SHP77 (cell line): ENCODE measurements around the gene GPATCH3.
A peak's percentile ranks its signal among the peaks of the same experiment; 100 is the strongest.
"Not testable (repeated sequence)": the region's sequence is repeated elsewhere in the genome, so short reads cannot be mapped to it uniquely, and the experiment has no call there.

Experiments
- DNase-seq, 2 experiments: peaks; one replicate each; lab custom pipeline; 2025; lab: John Stamatoyannopoulos, UW

The GPATCH3 gene

DNA sequence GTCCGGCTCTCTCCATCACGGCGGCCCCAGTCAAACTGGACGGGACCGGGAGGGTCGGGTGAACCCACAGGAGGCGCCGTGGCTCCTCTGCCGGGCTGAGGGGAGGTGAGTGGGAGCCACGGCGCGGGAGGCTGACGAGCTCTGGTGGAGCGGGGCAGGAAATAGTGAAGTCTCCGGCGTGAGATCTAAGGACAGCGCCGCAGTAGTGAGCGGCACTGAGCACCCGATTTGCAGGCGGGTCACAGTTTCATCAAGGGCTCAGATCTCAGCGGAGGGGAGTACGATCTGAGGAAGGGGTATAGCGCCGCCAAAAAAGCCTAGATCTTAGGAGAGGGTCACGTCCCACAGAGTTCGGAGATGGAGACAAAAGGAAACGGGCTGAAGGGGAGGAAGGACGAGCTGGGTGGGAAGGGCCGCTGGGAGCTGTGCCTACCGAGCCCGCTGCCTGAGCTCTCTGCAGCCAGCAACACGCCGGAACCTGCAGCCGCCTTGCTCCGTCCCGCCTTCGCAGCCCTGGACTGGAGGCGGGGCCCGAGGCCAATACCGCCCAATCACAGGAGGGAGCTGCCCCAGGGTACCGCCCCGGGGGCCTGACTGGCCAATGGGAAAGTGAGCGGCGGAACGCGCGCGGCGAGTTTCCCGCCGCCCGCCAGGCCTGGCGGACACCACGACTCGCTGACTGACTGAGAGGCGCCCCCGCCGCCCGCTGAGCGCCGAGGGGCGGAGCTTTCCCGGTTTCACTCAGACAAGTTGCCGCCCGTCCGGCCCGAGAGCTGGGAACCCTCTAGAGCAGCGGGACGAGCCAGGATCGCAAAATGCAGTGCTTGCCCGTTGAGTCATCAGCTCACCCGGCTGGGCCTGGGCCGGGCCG lies 35.4 kb downstream of the GPATCH3 start:
- DNase-seq, result peak; percentile 93

DNA sequence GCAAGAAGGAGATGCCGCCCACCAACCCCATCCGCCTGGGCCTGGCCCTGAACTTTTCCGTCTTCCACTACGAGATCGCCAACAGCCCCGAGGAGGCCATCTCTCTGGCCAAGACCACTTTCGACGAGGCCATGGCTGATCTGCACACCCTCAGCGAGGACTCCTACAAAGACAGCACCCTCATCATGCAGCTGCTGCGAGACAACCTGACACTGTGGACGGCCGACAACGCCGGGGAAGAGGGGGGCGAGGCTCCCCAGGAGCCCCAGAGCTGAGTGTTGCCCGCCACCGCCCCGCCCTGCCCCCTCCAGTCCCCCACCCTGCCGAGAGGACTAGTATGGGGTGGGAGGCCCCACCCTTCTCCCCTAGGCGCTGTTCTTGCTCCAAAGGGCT lies 36.6 kb downstream of the GPATCH3 start:
- no peak for DNase-seq

DNA sequence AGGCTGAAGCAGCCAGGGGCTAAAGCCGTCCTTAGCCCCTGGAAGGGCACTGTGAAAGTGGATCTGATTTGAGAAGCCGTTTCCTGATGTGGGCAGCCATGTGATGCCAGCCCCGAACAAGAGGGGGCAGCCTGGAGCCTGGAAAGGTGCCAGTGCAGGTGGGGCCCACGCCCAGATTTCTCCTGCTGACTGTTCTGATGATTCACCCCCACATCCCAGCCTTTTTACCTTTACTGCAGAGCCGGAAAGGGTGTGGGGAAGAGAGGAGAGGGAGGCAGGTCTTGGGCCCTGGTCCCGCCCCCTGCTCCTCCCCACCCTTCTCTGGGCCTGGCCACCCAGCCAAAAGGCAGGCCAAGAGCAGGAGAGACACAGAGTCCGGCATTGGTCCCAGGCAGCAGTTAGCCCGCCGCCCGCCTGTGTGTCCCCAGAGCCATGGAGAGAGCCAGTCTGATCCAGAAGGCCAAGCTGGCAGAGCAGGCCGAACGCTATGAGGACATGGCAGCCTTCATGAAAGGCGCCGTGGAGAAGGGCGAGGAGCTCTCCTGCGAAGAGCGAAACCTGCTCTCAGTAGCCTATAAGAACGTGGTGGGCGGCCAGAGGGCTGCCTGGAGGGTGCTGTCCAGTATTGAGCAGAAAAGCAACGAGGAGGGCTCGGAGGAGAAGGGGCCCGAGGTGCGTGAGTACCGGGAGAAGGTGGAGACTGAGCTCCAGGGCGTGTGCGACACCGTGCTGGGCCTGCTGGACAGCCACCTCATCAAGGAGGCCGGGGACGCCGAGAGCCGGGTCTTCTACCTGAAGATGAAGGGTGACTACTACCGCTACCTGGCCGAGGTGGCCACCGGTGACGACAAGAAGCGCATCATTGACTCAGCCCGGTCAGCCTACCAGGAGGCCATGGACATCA lies 37.2 kb downstream of the GPATCH3 start, which contains the start of gene SFN:
TSS of gene SFN (plus strand) at position 369 of the 904 bp plus-strand sequence. CDS start at position 433, 64 bp downstream.
- peak; percentile 80 to 84 for DNase-seq

DNA sequence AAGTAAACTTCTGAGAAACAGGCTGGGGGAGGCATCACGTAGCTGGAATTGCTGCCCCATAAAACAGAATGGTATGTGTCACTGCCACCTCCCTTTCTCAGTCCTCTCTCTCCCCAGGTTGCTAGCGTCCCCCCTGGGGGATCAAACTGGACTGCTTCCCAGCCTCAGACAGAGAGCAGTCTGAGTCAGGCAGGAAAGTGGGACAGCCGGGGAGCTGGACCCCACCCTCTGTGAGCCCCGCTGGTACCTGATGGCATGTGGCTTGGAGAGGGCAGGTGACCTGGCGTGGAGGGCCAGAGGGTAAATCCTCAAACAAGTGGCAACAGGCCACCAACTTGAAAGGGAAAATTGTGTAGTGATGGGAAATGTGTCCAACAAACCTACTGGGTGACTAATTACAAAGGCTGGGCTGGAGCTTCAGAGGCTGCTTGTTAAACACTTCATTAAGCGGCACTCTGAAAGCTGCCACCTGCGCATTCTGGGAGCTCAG lies 38.3 kb downstream of the GPATCH3 start:
- no peak for DNase-seq

DNA sequence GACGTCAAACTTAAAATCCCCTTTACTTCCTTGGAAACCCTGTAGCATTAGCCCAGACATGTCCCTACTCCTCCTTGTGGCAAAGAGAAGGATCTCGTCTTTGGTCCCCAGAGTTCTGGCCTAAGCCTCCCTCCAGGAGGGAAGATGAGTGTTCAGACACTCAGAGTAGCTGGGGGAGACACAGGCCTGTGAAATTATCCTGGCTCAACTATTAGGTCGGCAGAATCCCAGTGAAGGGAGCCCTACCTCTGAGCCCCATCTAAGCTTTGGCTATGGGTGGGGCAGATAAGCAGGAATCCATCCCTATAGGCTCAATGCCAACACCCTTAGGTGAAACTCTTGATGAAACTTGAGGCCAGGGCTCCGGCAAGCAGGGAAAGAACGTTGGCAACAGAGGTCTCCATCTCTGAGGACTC lies 39.0 kb downstream of the GPATCH3 start:
- DNase-seq, result no peak

DNA sequence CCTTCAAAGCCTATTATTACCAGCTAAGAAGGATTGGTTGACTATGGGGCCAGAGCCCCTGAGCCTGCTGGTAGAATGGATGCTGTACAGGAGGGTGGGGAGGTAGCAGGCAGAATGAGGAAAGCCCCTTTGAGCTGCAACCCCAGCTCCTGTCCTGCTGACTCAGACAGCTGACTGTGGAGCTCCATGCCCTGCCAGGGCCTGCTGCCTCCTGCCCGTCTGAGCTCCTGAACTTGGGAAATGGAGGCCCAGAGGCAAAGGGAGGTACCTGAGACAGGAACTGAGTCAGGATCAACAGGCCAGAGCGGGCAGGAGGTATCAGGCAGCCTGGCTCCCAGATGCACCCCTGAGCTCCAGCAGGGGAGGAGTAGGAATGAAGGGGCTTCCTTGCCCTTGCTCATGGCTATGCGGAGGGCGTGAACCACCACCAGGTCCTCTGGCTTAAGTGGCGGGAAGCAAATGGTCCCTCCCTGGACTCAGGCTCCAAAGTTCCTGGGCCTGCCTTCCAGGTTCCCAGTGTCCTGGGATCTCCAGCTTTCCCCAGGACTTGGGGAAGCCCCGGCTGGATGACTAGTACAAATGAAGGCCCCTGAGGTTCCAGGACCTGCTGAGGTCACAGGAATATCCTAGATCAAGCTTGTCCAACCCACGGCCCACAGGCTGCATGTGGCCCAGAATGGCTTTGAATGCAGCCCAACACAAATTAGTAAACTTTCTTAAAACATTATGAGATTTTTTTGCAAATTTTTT lies 41.2 kb downstream of the GPATCH3 start:
- DNase-seq, result no peak

DNA sequence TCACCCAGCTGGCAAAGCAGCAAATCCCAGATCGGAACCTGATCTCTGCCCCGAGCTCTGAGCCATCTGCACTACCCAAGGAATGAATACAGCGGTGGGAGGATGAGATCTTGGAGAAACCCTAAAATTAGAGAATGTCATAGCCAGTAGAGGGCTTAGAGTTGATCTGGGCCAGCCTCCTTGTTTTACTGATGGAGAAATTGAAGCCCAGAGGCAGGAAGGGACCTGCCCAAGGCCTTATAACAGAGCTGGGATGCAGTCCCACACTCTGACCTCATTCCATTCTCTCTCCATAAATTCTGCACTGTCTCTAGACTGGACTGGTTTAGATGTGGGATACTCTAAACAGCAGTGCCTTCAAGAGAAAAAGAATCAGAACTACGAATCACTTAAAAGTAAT lies 42.1 kb downstream of the GPATCH3 start:
- no peak for DNase-seq

DNA sequence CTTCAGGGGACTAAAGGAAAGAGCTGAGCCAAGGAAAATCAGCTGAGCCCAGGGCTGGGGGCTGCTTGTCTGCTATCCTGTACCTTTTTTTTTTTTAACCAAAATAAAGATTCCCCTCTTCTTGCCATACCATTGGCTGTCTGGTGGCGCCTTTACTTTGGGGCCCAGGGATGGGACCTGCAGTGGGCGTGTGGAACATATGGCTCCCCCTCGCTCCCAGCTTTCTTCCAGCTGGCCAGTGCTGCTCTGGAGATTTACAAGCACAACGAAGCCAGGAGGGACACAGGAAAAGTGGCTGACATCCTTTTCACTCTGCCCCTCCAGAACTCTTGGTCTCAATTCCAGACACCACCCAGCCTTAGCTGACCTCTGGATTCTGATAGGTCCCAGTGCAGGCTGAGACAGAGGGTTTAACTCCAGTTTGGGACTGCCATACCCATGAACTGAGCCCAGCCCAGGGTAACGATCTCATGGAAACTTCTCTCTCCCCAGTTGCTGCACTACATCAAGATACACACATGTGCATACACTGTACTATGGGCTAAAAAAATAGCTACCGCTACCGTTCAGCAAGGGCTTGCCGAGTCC lies 42.7 kb downstream of the GPATCH3 start:
- no peak for DNase-seq

DNA sequence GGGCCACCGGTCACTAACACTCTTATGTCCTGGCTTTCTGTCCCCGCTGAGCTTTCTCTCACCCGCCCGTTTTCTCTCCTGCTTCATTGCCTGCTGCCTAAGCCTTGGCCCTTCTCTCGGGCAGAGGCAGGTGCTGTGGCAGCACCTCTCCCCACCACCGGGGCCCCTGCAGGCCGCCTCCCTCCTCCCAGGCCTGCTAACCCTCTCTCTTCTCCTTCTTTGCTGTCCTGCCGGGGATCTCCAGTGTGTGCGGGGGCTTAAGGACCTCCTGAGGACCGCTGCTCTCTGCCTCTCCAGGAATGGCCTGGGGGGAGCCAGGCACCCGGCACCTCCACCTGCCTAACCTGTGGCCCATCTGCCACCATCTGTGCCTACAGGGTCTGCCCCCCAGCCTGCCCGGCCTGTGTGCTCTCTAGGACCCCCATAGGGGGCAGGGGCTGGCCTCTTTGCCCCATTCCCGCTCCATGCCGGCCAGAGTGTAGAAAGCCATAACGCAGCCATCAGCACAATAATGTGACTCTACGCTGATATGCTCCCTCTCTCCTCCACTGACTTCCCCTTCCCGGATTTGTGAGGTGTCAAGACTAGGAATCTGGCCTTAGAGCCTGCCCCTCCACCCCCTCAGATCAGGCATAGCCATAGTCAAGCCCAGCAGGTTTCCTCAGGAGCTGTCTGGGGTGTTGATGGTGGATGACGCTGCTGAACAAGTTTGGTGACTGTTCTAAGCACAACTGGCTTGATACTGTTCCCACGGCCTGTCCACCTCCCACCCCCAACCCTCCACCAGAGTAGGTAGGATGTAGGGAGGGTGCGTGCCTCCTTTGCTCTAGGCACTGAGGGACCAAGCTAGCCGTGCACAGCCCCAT lies 43.4 kb downstream of the GPATCH3 start:
- no peak for DNase-seq

DNA sequence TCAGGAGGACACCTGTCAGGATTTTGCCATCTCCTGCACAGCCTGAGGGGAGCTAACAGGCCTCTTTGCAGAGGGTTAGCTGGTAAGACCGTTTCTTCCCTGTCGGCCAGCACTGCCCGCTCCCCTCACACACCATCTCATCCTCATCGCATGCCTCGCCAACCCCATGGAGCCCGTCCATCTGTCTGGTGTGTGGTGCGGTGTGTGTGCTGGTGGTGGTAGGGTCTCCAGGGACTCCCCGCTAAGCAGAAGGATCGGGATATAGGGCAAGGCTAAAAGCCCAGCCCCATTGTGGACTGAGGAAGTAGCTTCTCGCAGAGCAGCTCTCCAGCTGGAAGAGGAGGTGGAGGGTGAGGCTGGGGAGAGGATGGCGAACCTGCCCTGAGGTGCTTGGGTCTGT lies 44.1 kb downstream of the GPATCH3 start:
- DNase-seq, result no peak

DNA sequence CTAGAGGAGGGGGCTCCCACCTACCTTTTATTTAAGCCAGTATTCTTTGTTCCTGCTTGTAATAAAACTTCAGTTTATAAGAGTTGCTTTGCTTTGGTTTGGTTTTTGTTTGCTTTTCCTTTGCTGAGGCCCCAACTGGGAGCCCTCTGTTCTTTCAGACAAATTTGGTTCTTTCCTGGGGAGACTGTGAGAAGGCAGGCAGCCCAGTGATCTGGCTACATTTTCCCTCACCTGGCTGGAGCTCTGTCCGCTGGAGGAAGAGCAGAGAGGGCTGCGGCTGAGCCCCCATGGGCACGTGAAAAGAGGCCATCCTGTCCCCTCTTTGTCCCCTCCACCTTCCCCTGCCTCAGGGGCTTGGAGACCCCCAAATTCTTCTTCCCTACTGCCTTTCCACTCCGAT lies 44.6 kb downstream of the GPATCH3 start:
- no peak for DNase-seq

DNA sequence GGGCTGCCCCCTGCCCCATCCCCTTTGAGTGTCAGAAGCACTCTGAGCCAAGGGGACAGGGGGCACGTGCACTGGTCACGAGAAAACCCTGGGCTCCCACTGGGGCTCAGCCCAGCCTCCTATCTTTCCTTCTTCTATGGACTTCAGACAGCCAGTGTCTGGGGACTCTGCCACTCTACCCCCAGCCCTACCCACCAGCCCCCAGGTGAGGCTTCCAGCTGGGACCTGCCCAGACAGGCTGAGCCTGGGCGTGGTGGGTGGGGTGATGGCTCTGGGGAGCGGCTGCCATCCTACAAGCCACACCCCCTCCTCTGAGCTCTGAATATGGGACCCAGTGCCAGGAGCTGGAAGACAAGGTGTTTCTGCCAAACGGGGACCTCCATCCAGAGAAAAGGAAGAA lies 45.4 kb downstream of the GPATCH3 start:
- DNase-seq, result no peak

DNA sequence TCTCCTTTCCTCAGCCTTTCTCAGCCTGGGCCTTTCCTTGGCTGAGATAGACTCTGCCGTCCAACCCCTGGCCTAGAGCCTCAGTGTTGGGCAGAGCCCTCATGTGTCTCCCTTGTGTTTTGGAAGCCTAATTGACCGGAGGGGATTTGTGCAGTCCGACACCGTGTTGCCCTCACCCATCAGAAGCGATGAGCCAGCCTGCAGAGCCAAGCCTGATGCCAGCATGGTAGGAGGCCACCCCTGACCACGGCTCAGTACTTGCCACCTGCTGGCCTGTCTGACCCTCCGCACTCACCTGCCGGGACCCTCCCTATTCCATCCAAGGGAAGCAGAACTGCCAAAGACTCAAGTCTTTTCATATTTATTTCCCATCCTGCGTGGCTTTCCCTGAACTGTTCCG lies 46.7 kb downstream of the GPATCH3 start:
- DNase-seq, result no peak

DNA sequence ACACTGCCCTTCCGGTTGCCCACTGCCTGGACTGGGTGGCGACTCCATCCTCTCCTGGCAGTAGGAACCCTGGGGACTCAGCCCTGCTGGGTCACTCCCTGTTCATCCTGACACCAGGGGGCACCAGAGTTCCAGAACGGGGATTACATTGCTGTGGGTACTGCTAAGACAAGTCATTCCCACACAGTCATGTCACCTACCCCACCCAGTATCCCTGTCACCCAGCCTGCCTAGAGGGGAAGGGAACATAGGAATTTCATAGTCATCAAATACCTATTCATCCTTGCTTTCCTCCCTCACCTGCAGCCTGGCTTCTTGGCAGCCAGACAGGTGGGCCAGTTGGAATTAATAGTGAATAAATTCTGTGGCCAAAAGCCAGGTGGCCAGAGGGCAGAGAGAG lies 47.1 kb downstream of the GPATCH3 start:
- DNase-seq, result peak; percentile 58 to 74

DNA sequence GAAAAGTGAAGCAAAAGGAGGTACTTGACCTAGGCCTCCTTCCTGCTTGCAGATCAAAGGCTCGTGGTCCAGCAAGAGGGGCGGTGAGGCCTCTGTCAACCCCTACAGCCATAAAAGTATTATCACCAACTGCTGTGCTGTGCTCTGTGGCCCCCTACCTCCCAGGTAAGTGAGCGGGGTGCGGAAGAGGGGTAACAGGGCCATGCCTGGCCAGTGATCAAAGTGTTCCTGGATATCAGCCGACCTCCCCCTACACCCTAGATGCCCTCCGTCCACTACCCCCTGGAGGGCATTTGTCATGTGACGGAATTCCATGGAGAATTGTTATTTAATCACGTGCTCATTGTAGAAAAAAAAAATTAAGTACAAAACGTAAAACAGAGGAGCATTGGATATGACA lies 47.6 kb downstream of the GPATCH3 start:
- no peak for DNase-seq

DNA sequence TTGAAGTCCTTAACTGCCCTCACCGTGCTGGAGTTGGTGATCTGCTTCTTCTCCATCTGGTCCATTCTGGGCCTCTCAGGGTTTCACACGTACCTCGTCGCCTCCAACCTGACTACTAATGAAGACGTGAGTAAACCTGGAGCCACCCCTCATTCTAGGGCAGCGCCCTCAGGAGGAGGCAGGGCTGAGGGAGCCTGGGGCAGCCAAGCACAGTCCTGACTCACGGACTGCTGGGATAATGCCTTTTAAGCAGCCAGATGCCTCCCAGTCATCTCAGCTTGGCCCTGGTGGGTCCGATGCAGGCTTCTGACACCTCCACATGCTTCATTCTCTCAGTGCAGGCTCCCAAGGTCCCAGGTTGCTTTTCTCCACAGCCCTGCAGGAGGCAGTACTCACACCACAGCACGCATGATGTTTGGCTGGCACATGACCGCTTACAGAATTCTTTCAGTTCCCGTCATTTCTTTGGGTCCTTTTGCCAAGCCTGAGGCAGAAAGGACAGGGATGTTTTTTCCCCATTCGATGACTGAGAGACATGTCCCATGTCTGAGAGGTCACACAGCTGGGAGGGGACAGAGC lies 49.1 kb downstream of the GPATCH3 start:
- no peak for DNase-seq

DNA sequence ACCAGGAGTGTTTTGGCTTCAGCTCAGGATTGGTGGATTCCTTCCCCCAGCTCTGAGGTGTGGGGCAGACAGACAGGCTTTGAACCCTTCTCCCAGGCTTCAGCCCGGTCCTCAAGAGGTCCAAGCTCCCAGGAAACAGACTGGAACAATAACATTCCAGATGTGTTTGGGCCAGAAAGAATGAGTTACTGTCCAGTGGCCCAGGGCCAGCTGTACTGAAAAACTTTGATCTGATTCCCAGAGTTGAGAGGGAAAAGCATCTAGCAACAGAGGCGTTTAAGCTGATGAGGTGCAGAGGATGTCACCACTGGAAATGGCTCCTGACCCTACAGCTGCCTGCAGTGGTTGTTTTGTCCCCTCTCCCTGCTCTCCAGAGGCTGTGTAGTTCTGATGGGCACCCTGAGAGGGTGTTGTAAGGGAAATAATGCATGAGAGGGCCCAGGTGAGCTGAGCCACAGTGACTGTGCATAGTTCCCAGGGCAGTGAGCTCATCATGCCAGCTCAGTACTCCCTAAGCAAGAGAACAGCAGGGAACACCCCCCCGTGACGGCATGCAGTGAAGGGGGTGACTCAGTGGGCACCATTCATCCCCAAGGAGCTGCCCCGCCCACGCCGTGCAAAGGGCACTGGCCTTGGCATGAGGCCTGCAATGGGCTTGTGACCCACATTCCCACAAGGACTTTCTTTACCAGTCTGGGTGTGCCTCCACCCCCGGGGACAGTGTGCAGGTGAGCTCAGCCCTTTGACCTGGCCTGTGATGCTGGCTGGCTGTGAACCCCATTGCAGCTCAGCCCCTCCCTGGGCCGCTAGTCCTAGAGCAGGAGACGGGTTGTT lies 51.1 kb downstream of the GPATCH3 start:
- DNase-seq, result no peak

DNA sequence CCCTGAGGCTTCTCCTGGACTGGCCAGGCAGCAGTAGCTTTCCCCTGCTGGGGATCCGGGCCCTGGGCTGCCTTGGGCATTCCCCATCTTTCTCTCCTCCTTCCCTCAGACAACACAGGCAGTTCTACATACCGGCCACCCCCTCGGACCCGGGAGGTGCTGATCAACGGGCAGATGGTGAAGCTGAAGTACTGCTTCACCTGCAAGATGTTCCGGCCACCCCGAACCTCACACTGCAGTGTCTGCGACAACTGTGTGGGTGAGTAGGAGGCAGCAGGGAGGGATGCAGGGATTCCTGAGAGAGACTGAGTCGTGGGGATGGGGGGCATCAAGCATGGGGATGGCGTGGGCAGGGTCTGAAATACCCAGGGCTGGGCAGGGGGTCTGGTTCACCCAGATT lies 51.8 kb downstream of the GPATCH3 start:
- DNase-seq, result no peak

DNA sequence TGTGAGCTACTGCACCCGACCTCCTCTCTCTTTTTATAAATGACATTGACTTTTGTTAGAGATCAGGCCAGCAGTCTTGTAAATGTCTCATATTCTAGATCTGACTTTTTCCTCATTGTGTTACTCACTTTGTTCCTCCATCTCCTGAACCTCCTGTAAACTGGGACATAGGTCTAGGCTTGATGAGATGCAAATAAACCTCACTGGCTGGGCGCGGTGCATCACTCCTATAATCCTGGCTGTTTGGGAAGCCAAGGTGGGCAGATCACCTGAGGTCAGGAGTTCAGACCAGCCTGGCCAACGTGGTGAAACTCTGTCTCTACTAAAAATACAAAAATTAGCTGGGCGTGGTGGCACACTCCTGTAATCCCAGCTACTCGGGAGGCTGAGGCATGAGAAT lies 52.4 kb downstream of the GPATCH3 start:
- DNase-seq, result not testable (repeated sequence)
